ENCODE data around the gene RHBDL1. TPM values are rescaled to one million over a fixed set of nuclear protein-coding genes. Genes with fewer than 3 reads are reported as not detected.

Gene RHBDL1
- total RNA-seq, 1 donor from 2014 or later, result 6.1 TPM

DNA sequence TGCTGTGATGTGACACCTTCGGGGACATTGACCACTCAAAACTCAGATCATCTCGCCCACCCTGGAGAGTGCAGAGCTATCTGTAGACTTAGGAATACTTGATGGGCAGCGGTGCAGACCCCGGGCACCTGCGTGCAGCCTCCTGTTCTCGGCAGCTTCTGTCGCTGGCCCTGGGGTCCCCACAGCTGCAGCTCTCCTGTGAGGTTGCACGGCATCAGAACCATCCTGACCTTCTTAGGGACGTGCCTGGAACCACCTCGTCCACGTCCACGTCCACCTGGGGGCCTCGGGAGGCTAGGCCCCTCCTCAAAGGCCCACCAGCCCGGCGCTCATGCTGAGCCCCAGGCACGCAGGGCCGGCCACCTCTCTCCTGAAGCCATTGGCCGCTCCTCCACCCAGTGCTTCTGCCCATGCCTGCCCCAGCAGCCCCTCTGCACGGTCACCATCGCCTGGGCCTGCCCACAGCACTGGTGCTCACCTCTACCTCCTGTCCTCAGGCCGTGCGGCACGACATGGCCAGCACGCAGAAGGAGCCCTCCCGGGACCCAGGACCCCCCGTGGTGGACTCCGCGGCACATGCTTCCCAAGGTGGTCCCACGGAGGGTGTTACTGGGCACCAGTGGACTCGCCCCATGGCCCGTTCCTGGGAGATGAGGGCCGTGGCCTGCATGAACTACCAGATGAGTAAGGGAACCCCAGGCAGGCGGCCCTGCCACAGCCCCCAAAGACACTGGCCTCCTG, 47.0 kb upstream of the RHBDL1 start:
- Mint-ChIP-seq H3K27ac (no peak overlapping the region), H3K4me3 (no peak overlapping the region), H3K9me3 (no peaks in the 10 kb centered on the region), H3K36me3 (no peaks in the 10 kb centered on the region), H3K4me1 (peaks cover 5% of the 10 kb centered on the region), H3K27me3 (ENCODE audit: low read depth) (no peaks in the 10 kb centered on the region)
- TF ChIP-seq, protein P1, sequence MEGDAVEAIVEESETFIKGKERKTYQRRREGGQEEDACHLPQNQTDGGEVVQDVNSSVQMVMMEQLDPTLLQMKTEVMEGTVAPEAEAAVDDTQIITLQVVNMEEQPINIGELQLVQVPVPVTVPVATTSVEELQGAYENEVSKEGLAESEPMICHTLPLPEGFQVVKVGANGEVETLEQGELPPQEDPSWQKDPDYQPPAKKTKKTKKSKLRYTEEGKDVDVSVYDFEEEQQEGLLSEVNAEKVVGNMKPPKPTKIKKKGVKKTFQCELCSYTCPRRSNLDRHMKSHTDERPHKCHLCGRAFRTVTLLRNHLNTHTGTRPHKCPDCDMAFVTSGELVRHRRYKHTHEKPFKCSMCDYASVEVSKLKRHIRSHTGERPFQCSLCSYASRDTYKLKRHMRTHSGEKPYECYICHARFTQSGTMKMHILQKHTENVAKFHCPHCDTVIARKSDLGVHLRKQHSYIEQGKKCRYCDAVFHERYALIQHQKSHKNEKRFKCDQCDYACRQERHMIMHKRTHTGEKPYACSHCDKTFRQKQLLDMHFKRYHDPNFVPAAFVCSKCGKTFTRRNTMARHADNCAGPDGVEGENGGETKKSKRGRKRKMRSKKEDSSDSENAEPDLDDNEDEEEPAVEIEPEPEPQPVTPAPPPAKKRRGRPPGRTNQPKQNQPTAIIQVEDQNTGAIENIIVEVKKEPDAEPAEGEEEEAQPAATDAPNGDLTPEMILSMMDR (IDR thresholded peaks at IDR 0.05; ENCODE audit: unreplicated experiment), result no peak
- DNase-seq (ENCODE audit: low spot score in 2 of 2, unreplicated experiment in 2 of 2), result no peak

DNA sequence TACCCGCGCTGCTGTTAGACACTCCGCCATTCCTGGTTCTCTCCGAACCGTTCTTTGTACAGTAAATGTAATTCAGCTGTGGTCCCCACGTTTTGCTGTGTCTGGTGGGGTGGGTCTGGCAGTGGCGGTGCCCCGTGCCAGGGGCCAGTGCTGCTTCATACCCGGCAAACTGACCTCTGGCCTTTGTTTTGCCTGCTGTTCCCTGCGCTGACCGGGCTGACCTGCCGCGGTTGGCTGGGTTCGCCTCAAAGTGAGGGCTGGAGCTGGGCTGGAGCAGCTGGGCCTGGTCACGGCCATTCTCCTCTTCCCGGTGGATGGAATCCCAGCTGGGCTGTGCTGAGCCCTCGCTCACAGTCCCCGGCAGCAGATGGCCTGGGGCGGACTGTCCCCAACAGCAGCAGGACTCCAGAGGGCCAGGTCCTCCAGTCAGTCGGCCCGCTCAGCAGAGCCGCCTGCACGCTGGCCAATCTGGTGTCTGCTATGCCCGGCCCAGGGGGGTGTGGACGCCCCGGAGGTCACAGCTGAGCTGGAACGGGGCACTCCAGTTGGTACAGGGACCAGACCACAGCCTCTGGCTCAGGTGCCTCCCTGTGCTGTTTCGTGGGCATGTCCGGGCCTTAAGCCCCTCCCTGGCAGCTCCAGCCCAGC, 46.2 kb upstream of the RHBDL1 start:
- no peak overlapping the region for H3K27ac Mint-ChIP-seq
- H3K9me3 Mint-ChIP-seq, result no peaks in the 10 kb centered on the region
- DNase-seq (ENCODE audit: low spot score in 2 of 2, unreplicated experiment in 2 of 2), result no peak
- no peaks in the 10 kb centered on the region for H3K27me3 Mint-ChIP-seq (ENCODE audit: low read depth)
- peaks cover 3% of the 10 kb centered on the region for H3K4me1 Mint-ChIP-seq
- TF ChIP-seq, protein P1 (IDR thresholded peaks at IDR 0.05; ENCODE audit: unreplicated experiment), result no peak
- no peaks in the 10 kb centered on the region for H3K36me3 Mint-ChIP-seq
- H3K4me3 Mint-ChIP-seq, result no peak overlapping the region

DNA sequence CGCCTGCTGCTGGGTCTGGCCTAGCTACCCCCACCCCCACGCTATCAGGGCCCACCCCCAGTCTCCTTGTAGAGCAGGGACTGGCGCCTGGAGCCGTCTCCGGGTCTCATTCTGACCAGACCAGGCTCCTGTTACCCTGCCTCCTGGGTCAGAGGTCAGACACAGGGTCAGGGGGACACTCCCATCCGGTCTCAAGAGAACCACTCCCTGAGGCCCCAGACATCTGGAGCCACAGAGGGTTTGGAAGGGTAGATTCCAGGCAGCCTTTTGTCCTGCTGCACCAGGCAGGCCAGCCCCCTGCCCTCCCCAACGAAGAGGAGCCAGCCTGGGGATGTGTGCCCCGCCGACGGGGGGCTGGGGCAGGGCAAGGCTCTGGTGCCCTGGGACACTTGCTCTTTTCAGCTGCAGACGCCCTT, 45.6 kb upstream of the RHBDL1 start:
- H3K4me3 Mint-ChIP-seq, result peak overlapping the region; percentile 13
- H3K36me3 Mint-ChIP-seq, result no peaks in the 10 kb centered on the region
- no peak for DNase-seq (ENCODE audit: low spot score in 2 of 2, unreplicated experiment in 2 of 2)
- TF ChIP-seq, protein P1 (IDR thresholded peaks at IDR 0.05; ENCODE audit: unreplicated experiment), result no peak
- H3K9me3 Mint-ChIP-seq, result no peaks in the 10 kb centered on the region
- H3K27me3 Mint-ChIP-seq (ENCODE audit: low read depth), result no peaks in the 10 kb centered on the region
- H3K27ac Mint-ChIP-seq, result no peak overlapping the region
- H3K4me1 Mint-ChIP-seq, result peaks cover 3% of the 10 kb centered on the region

DNA sequence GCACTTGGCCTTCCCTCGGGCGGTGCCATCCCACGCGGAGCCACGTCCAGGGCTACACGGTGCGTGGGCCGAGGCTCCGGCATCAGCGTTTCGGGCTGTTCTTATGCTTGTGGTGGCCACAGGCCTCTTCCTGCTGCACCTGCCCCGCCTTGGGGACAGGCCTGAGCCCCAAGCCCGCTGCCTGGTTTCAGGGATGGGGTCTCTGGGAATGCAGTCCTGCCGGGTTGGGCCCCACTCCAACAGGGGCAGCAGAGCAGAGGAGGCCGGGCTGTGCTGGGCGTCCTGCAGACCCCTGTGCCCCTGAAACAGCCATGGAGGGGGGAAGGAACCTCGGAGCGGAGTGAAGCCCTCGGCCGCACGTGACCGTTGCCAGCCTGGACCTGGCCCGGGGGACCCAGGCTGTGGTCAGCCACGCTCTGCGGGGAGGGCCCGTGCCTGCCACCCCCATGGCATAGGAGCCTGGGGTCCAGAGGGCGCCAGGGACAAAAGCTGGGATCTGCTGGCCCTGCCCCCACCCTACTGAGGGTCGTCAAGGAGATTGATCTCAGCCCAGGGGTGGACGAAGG, 45.1 kb upstream of the RHBDL1 start:
- Mint-ChIP-seq H3K27me3 (ENCODE audit: low read depth) (no peaks in the 10 kb centered on the region), H3K9me3 (no peaks in the 10 kb centered on the region), H3K4me1 (peaks cover 3% of the 10 kb centered on the region), H3K27ac (no peak overlapping the region), H3K36me3 (no peaks in the 10 kb centered on the region), H3K4me3 (peak overlapping the region; percentile 13)
- DNase-seq (ENCODE audit: low spot score in 2 of 2, unreplicated experiment in 2 of 2), result no peak
- TF ChIP-seq, protein P1 (IDR thresholded peaks at IDR 0.05; ENCODE audit: unreplicated experiment), result no peak

DNA sequence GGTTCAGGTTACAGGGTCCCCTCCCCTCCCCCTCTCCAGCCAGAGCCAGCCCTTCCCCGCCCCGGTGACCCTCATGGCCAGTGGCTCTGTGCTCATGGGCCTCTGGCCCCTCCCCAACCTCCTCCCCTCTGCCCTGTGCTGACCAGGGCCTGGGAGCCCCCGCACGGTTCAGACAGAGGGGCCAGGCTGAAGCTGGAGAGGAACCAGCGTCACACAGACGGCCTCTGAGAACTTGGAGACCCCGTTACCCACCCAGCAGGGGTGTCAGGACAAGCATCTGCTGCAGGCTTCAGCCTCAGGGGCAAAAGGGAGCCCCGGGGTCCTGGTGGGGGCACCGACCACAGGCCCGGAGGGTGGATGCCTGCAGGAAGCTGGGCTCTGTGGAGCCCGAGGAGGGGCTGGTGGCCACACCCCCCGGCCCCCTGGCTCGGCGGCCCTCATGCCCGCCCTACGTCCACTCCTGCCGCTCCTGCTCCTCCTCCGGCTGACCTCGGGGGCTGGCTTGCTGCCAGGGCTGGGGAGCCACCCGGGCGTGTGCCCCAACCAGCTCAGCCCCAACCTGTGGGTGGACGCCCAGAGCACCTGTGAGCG, 44.6 kb upstream of the RHBDL1 start, which contains the start of gene WFIKKN1:
WFIKKN1 (plus strand) TSS at position 171 of the 591 bp plus-strand sequence; CDS start at position 440, 269 bp downstream.
- TF ChIP-seq, protein P1 (IDR thresholded peaks at IDR 0.05; ENCODE audit: unreplicated experiment), result no peak
- H3K4me1 Mint-ChIP-seq, result peaks cover 3% of the 10 kb centered on the region
- no peaks in the 10 kb centered on the region for H3K27me3 Mint-ChIP-seq (ENCODE audit: low read depth)
- H3K27ac Mint-ChIP-seq, result no peak within 1 kb of the TSS
- H3K36me3 Mint-ChIP-seq, result no peaks in the 10 kb centered on the region
- H3K9me3 Mint-ChIP-seq, result no peaks in the 10 kb centered on the region
- DNase-seq (ENCODE audit: low spot score in 2 of 2, unreplicated experiment in 2 of 2), result no peak
- H3K4me3 Mint-ChIP-seq, result peak within 1 kb of the TSS; percentile 13

Measured in mesothelial cell of epicardium (in vitro differentiated cells).